HG03095 (cell line): ENCODE measurements around the gene CELSR2.

ENCODE experiments used
- ATAC-seq: cut with Tn5 transposase; IDR thresholded peaks from one replicate; pipeline ENCODE4 v1.9.1; 2021; ENCODE audit warnings: moderate library complexity; ENCODE audit not compliant: unreplicated experiment

Gene CELSR2

DNA sequence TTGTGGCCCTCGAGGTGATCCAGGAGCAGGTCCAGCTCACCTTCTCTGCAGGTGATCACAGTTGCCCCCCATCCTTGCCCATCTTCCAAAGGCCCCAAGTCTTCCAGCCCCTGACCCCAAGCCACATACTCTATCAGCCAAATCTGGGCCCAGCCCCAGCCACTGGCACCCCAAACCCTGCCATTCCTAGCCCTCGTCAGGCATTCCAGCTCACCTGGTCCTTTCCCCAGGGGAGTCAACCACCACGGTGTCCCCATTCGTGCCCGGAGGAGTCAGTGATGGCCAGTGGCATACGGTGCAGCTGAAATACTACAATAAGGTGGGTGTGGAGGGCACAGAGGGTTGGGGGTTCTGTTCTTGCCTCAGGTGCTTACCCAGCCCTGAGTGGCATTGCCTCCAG, 12.2 kb downstream of the CELSR2 start:
- ATAC-seq = no peak

DNA sequence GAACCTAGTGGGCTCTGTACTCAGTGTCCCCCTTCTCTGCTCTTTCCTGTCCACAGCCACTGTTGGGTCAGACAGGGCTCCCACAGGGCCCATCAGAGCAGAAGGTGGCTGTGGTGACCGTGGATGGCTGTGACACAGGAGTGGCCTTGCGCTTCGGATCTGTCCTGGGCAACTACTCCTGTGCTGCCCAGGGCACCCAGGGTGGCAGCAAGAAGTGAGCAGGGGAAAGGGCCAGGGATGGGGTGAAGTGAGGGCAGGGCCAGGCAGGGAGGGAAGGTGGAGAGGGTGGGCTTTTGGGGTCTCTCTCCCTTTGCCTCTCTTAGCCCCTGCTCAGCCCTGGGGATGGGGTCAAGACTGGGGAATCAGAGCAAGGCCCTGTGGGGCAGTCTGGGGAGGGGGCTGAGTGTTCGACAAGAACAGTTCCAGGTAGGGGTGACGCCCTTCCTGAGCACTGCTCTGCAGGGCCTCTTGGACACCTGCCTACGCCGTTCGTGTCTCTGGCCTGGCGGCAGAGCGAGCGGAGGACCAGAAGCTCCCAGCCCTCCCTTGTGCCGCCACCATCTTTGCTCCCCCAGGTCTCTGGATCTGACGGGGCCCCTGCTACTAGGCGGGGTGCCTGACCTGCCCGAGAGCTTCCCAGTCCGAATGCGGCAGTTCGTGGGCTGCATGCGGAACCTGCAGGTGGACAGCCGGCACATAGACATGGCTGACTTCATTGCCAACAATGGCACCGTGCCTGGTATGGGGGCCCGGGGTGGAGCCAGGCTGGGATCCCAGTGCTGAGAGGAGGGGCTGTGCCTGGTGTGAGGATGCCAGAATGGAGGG, 13.1 kb downstream of the CELSR2 start:
- ATAC-seq = no peak

DNA sequence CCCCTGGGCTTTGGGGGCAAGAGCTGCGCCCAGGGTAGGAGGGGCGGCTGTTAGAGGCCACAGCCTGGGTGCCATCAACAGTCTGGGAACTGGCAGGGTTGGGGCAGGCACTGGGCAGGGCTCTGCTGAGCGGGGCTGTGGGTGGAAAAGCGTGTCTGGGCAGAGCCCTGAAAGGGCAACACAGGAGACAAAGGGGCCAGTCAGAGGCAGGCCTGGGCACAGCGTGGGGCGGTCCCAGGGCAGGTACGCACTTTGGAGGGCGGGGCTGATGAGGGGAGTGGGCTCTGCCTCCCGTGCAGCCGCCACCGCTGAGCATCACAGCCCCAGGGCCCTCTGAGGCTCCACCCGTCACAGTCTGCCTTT, 13.9 kb downstream of the CELSR2 start:
- no peak for ATAC-seq

DNA sequence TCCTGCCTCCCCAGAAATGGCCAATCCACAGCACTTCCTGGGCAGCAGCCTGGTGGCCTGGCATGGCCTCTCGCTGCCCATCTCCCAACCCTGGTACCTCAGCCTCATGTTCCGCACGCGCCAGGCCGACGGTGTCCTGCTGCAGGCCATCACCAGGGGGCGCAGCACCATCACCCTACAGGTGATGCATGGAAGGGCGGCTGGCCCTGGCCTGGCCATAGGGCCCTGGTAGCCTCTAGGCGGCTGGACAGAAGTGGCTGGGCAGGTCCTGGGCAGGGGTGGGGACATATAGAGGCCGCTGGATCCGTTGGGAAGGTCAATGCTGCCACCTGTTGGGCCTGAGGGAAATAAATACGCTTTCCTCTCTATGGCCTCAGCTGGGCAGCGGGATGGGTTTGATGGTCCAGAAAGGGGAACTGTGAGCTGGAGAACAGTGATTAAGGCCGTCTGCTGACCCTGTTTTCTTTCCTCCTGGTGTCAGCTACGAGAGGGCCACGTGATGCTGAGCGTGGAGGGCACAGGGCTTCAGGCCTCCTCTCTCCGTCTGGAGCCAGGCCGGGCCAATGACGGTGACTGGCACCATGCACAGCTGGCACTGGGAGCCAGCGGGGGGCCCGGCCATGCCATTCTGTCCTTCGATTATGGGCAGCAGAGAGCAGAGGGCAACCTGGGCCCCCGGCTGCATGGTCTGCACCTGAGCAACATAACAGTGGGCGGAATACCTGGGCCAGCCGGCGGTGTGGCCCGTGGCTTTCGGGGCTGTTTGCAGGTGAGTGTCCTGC, 14.4 kb downstream of the CELSR2 start:
- ATAC-seq = peak; percentile 83

DNA sequence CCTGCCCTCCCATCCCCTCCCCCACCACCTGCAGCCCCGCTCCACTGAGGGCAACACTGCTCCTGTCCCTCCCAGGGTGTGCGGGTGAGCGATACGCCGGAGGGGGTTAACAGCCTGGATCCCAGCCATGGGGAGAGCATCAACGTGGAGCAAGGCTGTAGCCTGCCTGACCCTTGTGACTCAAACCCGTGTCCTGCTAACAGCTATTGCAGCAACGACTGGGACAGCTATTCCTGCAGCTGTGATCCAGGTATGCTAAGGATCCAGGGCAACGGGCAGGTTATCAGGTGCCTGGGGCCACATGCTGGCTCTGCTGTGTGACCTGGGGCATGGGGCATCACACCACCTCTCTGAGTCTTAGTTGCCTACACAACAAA, 15.0 kb downstream of the CELSR2 start:
- ATAC-seq = no peak

DNA sequence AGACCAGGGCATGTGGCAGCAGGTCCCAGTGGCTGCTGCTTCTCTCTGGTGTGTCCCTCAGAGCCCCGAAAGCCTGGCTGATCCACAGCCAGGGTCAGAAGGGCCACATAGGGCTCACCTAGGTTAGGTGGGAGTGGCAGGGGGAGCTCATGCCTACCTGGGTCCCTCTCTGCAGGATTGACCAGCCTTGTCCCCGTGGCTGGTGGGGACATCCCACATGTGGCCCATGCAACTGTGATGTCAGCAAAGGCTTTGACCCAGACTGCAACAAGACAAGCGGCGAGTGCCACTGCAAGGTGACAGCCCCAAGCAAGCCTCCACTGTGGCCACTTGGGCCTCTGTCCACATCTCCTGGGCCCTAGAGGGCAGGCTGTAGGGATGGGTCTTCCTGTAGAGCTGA, 15.7 kb downstream of the CELSR2 start:
- no peak for ATAC-seq

DNA sequence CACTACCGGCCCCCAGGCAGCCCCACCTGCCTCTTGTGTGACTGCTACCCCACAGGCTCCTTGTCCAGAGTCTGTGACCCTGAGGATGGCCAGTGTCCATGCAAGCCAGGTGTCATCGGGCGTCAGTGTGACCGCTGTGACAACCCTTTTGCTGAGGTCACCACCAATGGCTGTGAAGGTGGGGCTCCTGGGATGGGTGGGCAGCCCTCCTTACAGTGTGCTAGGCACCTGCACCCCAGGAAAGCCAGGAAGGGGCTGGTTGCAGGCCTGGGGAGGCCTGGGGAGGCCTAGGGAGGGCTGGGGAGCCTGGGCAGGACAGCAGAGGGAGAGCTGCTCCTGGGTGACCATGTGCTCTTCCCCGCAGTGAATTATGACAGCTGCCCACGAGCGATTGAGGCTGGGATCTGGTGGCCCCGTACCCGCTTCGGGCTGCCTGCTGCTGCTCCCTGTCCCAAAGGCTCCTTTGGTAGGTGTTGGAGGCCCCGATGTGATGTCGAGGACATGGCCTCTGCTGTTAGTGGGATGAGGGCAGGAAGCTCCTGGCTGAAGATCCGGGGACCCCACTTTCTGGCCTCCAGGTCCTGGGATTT, 16.5 kb downstream of the CELSR2 start:
- ATAC-seq = no peak

DNA sequence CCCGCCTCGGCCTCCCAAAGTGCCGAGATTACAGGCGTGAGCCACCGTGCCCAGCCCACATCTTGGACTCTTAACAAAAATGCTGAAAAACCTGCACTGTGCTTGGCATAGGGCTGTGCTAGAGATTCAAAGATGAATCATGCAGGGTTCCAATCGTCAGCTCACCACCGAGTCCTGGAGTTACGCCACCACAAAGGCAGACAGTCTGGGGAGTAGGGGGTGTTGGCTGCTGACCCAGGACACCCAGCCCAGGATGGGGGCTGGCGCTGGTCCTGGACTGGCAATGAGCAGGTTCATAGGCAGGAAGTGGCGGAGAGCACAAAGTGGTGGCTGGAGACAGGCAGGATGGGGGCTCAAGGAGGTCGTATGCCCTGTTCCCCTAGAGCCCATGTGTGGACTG, 17.6 kb downstream of the CELSR2 start:
- no peak for ATAC-seq

DNA sequence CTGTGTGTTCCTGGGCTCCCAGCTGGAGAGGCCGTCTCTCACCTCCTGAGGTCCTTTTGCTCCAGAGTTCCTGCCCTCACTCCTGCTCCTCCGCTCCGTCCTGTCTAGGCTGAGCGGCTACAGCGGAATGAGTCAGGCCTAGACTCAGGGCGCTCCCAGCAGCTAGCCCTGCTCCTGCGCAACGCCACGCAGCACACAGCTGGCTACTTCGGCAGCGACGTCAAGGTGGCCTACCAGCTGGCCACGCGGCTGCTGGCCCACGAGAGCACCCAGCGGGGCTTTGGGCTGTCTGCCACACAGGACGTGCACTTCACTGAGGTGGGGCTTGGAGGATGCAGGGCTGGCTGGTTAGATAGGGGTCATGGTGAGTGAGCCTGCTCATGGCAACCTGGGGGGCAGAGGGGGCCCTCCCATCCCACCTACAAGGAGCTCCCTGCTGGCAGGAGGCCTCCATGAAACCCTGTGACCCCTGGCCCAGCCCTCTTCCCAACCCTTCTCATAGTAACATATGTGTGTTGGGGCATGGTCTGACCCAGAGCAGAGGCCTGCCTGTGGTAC, 18.5 kb downstream of the CELSR2 start:
- no peak for ATAC-seq

DNA sequence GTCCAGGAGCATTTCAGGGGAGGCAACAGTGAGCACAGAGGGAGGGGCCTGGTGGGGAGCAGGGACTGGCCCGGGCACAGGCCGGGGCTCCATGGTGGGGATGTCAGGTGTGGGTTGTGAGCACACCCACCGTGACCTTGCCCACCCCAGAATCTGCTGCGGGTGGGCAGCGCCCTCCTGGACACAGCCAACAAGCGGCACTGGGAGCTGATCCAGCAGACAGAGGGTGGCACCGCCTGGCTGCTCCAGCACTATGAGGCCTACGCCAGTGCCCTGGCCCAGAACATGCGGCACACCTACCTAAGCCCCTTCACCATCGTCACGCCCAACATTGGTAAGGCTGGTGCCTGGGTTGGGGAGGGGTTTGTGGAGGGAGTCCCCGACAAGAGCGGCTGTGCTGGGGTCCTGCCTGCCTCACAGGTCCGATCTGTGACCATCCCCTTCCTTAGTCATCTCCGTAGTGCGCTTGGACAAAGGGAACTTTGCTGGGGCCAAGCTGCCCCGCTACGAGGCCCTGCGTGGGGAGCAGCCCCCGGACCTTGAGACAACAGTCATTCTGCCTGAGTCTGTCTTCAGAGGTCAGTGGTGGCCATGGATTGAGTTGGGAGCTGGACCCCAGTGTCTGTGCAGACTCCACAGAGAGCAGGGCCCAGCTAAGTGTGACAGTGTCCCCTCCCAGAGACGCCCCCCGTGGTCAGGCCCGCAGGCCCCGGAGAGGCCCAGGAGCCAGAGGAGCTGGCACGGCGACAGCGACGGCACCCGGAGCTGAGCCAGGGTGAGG, 19.3 kb downstream of the CELSR2 start:
- no peak for ATAC-seq

DNA sequence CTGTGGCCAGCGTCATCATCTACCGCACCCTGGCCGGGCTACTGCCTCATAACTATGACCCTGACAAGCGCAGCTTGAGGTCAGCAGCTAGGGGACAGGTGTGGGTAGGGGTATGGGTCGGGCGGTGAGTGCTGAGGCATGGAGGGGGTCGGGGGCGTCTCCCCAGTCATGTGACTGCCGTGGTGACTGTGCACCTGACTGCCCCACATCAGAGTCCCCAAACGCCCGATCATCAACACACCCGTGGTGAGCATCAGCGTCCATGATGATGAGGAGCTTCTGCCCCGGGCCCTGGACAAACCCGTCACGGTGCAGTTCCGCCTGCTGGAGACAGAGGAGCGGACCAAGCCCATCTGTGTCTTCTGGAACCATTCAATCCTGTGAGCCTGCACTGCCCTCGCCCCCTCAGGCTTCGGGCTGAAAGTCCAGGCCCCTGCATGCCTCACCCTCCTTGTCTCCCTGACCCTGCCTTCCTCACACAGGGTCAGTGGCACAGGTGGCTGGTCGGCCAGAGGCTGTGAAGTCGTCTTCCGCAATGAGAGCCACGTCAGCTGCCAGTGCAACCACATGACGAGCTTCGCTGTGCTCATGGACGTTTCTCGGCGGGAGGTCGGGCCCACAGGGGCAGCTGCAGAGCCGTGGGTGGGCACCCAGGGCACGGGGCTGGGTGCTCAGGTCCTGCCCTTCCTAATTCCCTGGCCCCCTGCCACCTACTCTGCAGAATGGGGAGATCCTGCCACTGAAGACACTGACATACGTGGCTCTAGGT, 20.1 kb downstream of the CELSR2 start:
- ATAC-seq = no peak

DNA sequence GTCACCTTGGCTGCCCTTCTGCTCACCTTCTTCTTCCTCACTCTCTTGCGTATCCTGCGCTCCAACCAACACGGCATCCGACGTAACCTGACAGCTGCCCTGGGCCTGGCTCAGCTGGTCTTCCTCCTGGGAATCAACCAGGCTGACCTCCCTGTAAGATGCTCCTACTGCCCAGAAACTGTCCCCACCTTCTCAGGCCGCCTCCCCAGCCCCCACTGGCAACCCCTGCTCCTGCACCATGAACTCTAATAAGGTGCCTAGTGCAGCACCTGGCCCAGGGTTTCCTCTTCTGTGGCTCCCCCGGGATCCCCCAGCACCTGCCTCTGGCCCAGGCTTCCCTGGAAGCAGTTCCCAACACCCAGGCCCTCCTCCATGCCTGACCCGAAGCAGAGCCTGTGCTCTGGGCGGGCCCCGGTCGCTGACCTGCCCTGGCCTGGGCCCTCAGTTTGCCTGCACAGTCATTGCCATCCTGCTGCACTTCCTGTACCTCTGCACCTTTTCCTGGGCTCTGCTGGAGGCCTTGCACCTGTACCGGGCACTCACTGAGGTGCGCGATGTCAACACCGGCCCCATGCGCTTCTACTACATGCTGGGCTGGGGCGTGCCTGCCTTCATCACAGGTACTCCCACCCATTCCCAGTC, 20.8 kb downstream of the CELSR2 start:
- no peak for ATAC-seq

DNA sequence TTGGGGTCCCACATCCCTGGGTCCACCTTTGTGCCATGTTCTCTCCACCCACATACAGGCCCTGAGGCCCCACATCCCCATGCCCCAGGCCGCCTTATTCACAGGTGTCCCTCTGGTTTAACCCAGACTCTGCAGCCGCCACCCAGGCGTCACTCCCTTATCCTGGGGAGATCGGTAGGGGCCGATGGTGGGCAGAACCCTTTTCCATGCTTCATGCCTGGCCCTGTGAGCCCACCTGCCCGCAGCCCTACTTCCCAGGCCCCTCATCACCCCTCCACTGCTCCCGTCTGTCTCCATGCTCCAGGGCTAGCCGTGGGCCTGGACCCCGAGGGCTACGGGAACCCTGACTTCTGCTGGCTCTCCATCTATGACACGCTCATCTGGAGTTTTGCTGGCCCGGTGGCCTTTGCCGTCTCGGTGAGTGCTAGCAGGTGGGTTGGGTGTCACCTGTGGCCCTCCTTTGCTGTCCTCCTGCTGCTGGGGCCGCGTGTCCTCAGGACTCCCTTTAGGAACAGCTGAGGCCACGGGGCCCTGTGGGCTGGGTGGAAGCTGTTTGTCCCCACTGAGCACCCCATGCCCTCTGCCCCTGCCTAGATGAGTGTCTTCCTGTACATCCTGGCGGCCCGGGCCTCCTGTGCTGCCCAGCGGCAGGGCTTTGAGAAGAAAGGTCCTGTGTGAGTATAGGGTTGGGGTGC, 21.4 kb downstream of the CELSR2 start:
- ATAC-seq = no peak

DNA sequence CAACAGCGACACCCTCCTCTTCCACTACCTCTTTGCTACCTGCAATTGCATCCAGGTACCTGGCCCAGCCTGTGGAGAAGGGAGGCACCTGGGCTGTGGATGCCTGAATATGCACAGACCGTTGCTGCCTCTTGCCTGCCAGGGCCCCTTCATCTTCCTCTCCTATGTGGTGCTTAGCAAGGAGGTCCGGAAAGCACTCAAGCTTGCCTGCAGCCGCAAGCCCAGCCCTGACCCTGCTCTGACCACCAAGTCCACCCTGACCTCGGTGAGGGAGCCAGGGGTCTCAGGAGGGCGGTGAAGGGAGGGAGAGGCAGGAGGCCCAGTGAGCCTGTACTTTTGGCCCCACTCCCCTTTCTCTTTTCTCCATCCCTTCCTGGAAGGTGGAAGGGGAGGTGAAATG, 22.1 kb downstream of the CELSR2 start:
- no peak for ATAC-seq

DNA sequence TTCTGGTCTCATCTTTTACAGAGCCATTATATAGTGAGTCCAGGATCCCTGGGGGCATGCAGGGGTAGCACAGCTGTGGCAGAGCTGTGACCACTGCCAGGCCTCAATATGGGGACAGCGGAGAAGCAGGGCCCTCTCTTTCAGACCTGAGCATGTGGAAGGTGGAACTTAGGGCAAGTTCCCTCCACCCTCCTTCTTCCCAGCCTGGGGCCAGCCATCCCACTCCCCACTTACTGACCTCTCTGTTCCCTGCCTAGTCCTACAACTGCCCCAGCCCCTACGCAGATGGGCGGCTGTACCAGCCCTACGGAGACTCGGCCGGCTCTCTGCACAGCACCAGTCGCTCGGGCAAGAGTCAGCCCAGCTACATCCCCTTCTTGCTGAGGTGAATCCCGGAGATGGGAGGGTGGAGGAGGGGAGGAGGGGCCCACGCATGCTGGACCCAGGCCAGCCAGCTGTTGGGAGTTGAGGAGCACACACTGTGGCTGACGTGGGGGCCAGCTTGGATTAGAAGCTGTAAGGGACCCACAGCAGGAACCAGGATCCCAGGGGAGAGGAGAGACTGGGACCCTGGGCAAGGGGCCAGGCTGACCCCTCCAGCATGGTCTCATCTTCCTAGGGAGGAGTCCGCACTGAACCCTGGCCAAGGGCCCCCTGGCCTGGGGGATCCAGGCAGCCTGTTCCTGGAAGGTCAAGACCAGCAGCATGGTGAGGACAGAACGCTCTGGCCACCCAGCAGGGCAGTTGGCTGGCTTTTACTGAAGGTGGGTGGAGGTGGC, 22.9 kb downstream of the CELSR2 start:
- no peak for ATAC-seq

DNA sequence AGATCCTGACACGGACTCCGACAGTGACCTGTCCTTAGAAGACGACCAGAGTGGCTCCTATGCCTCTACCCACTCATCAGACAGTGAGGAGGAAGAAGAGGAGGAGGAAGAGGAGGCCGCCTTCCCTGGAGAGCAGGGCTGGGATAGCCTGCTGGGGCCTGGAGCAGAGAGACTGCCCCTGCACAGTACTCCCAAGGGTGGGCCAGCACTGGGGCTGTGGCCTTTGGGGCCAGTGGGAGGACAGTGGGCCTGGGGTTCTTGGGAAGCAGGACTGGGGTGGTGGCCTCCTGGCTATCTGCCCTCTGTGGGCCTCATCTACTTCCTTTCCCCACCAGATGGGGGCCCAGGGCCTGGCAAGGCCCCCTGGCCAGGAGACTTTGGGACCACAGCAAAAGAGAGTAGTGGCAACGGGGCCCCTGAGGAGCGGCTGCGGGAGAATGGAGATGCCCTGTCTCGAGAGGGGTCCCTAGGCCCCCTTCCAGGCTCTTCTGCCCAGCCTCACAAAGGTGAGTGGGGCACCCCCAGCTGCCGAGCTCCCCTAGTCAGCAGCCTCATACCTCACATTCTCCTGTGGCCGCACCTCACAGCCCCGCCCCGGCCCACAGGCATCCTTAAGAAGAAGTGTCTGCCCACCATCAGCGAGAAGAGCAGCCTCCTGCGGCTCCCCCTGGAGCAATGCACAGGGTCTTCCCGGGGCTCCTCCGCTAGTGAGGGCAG, 23.6 kb downstream of the CELSR2 start:
- ATAC-seq = no peak

DNA sequence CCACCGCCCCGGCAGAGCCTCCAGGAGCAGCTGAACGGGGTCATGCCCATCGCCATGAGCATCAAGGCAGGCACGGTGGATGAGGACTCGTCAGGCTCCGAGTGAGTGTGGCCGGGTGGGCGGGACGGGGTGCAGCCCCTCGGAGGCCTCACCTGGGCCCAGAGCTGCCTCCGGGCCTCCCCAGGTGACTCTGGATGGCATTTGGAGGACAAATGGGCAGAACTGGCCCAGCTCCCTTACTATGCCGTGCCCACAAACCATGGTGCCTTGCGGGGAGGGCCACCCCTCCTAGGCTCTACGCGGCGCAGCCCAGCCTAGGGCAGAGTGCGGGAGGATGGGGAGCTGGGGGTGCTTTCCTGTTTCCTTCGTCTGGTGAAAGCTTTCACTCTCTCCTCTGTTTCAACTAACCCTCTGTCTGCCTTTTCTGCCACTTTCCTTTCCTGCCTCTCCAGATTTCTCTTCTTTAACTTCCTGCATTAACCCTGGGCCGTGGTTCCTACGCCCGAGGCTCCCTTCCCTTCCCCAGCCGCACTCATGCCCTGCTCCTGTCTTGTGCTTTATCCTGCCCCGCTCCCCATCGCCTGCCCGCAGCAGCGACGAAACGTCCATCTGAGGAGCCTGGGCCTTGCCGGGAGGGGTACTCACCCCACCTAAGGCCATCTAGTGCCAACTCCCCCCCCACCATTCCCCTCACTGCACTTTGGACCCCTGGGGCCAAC, 24.4 kb downstream of the CELSR2 start:
- no peak for ATAC-seq
